ENCODE measurements around the gene KRTAP9-2.
"Not testable (repeated sequence)": the region's sequence is repeated elsewhere in the genome, so short reads cannot be mapped to it uniquely, and the experiment has no call there.

KRTAP9-2 gene

DNA sequence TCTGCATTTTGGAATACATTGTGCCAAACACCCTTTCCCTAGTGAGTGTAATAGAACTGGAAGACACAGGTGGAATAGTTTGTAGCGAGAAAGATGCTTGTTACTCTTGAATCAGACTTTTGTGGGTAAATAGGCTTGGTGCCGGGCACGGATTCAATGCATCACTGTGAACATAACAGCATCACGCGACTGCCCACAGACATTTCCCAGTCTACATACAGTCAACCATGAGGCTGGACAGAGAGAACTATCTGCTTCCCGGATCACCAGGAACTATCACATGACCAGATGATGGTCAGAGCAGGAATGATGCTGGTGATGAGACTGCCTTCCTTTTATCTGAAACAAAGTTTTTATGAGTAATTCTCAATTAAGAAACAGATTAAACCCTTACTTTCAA is 397 bp upstream of the KRTAP9-2 start:
- Histone ChIP-seq H4K20me1 (ENCODE audit: insufficient read depth, low read length, poor library complexity, severe bottlenecking) (no peaks in the 10 kb centered on the region), H3F3A (ENCODE audit: low read depth) (no peaks in the 10 kb centered on the region), H3K27me3 (ENCODE audit: insufficient read depth, low read length, poor library complexity, severe bottlenecking) (no peaks in the 10 kb centered on the region), H3K9me3 (ENCODE audit: insufficient read depth, low read depth, low read length) (no peaks in the 10 kb centered on the region), H3K79me2 (ENCODE audit: insufficient read depth, low read length) (no peaks in the 10 kb centered on the region), H2AFZ (ENCODE audit: low read length) (no peak overlapping the region), H3K36me3 (ENCODE audit: insufficient read depth, low read length) (no peaks in the 10 kb centered on the region), H3K9me2 (replicated peaks; ENCODE audit: low read depth, low read length) (no peaks in the 10 kb centered on the region), H3K4me2 (ENCODE audit: low read depth, low read length, poor library complexity, severe bottlenecking) (no peak overlapping the region), H3K4me1 (ENCODE audit: insufficient read depth, low read length, poor library complexity, severe bottlenecking) (no peaks in the 10 kb centered on the region), H3K4me3 (ENCODE audit: low read length, poor library complexity, severe bottlenecking) (no peak overlapping the region), H3K9ac (ENCODE audit: low read depth, low read length, poor library complexity, severe bottlenecking) (no peak overlapping the region)
- TF ChIP-seq EZH2phosphoT487 (IDR thresholded peaks at IDR 0.05; ENCODE audit: borderline replicate concordance): no peak
- TF ChIP-seq, protein P1, sequence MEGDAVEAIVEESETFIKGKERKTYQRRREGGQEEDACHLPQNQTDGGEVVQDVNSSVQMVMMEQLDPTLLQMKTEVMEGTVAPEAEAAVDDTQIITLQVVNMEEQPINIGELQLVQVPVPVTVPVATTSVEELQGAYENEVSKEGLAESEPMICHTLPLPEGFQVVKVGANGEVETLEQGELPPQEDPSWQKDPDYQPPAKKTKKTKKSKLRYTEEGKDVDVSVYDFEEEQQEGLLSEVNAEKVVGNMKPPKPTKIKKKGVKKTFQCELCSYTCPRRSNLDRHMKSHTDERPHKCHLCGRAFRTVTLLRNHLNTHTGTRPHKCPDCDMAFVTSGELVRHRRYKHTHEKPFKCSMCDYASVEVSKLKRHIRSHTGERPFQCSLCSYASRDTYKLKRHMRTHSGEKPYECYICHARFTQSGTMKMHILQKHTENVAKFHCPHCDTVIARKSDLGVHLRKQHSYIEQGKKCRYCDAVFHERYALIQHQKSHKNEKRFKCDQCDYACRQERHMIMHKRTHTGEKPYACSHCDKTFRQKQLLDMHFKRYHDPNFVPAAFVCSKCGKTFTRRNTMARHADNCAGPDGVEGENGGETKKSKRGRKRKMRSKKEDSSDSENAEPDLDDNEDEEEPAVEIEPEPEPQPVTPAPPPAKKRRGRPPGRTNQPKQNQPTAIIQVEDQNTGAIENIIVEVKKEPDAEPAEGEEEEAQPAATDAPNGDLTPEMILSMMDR (conservative IDR thresholded peaks at IDR 0.05; ENCODE audit: low read length): no peak

DNA sequence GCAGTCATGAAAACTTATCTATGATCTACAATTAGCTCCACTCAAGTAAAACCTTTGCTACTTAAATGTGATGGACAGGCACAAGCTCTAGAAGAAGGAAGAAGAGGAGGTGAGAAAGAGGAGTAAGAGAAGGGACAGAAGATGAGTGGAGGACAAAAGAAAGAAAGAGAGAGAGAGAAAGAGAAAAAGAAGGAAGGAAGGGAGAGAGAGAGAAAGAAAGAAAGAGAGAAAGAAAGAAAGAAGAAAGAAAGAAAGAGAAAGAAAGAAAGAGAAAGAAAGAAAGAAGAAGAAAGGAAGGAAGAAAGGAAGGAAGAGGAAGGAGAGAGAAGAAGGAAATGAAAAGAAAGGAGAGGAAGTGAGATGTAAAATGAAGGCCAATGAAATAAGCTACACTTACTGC is 3.6 kb downstream of the KRTAP9-2 start:
- Histone ChIP-seq H3K4me2 (ENCODE audit: low read depth, low read length, poor library complexity, severe bottlenecking) (no peak overlapping the region), H3K9me2 (replicated peaks; ENCODE audit: low read depth, low read length) (no peaks in the 10 kb centered on the region), H3F3A (ENCODE audit: low read depth) (no peaks in the 10 kb centered on the region), H3K36me3 (ENCODE audit: insufficient read depth, low read length) (no peaks in the 10 kb centered on the region), H3K4me1 (ENCODE audit: insufficient read depth, low read length, poor library complexity, severe bottlenecking) (no peaks in the 10 kb centered on the region), H3K79me2 (ENCODE audit: insufficient read depth, low read length) (no peaks in the 10 kb centered on the region), H2AFZ (ENCODE audit: low read length) (no peak overlapping the region), H3K27me3 (ENCODE audit: insufficient read depth, low read length, poor library complexity, severe bottlenecking) (no peaks in the 10 kb centered on the region), H3K4me3 (ENCODE audit: low read length, poor library complexity, severe bottlenecking) (no peak overlapping the region), H3K9me3 (ENCODE audit: insufficient read depth, low read depth, low read length) (no peaks in the 10 kb centered on the region), H3K9ac (ENCODE audit: low read depth, low read length, poor library complexity, severe bottlenecking) (no peak overlapping the region), H4K20me1 (ENCODE audit: insufficient read depth, low read length, poor library complexity, severe bottlenecking) (no peaks in the 10 kb centered on the region)
- TF ChIP-seq, protein P1 (conservative IDR thresholded peaks at IDR 0.05; ENCODE audit: low read length): no peak
- TF ChIP-seq EZH2phosphoT487 (IDR thresholded peaks at IDR 0.05; ENCODE audit: borderline replicate concordance): no peak

DNA sequence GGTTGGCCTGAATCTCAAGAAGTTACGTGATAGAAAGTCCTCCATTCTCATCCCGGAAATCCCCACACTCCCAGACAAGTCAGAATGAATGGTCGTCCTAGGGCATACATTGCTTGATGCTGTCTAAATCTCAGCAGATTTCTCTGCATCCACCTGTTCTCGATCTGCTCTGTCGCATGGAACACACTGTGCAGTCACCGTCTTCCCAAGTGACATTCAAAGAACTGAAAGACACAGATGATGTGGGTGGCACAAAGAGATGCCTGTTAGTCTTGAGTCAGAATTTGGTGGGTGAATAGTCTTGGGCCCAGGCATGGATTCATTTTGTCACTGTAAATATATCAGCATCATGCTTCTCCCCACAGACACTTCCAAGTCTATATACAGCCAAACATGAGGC is 5.3 kb downstream of the KRTAP9-2 start:
- H3K9me3 ChIP-seq (ENCODE audit: insufficient read depth, low read depth, low read length): no peaks in the 10 kb centered on the region
- no peak overlapping the region for H3K4me3 ChIP-seq (ENCODE audit: low read length, poor library complexity, severe bottlenecking)
- no peak overlapping the region for H3K4me2 ChIP-seq (ENCODE audit: low read depth, low read length, poor library complexity, severe bottlenecking)
- no peaks in the 10 kb centered on the region for H4K20me1 ChIP-seq (ENCODE audit: insufficient read depth, low read length, poor library complexity, severe bottlenecking)
- no peaks in the 10 kb centered on the region for H3F3A ChIP-seq (ENCODE audit: low read depth)
- H2AFZ ChIP-seq (ENCODE audit: low read length): no peak overlapping the region
- H3K9me2 ChIP-seq (replicated peaks; ENCODE audit: low read depth, low read length): no peaks in the 10 kb centered on the region
- H3K27me3 ChIP-seq (ENCODE audit: insufficient read depth, low read length, poor library complexity, severe bottlenecking): no peaks in the 10 kb centered on the region
- H3K4me1 ChIP-seq (ENCODE audit: insufficient read depth, low read length, poor library complexity, severe bottlenecking): no peaks in the 10 kb centered on the region
- H3K79me2 ChIP-seq (ENCODE audit: insufficient read depth, low read length): no peaks in the 10 kb centered on the region
- H3K36me3 ChIP-seq (ENCODE audit: insufficient read depth, low read length): no peaks in the 10 kb centered on the region
- TF ChIP-seq, protein P1 (conservative IDR thresholded peaks at IDR 0.05; ENCODE audit: low read length): no peak
- no peak for TF ChIP-seq EZH2phosphoT487 (IDR thresholded peaks at IDR 0.05; ENCODE audit: borderline replicate concordance)
- H3K9ac ChIP-seq (ENCODE audit: low read depth, low read length, poor library complexity, severe bottlenecking): no peak overlapping the region

DNA sequence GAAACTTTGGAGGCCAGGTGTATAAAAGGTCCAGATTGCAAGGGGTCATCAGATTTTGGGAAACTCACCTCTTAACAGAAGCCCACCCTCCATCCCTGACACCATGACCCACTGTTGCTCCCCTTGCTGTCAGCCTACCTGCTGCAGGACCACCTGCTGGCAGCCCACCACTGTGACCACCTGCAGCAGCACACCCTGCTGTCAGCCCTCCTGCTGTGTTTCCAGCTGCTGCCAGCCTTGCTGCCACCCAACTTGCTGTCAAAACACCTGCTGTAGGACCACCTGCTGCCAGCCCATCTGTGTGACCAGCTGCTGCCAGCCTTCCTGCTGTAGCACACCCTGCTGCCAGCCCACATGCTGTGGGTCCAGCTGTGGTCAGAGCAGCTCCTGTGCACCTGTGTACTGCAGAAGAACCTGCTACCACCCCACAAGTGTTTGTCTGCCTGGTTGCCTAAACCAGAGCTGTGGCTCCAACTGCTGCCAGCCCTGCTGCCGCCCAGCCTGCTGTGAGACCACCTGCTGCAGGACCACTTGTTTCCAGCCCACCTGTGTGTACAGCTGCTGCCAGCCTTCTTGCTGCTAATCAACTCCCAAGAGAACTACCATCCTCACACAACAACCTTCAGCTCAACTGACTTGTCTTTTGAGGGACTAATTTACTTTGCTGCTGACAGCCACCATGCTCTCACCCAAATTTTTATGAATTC is 6.1 kb downstream of the KRTAP9-2 start, which contains the start of gene KRTAP9-3:
Gene KRTAP9-3 (plus strand): TSS at position 51 of the 707 bp plus-strand sequence. CDS start 53 bp downstream, at position 104.
- H3K79me2 ChIP-seq (ENCODE audit: insufficient read depth, low read length); H2AFZ ChIP-seq (ENCODE audit: low read length); H3K9ac ChIP-seq (ENCODE audit: low read depth, low read length, poor library complexity, severe bottlenecking); H3K9me2 ChIP-seq (replicated peaks; ENCODE audit: low read depth, low read length); H3K4me3 ChIP-seq (ENCODE audit: low read length, poor library complexity, severe bottlenecking); H3F3A ChIP-seq (ENCODE audit: low read depth); H3K36me3 ChIP-seq (ENCODE audit: insufficient read depth, low read length); H4K20me1 ChIP-seq (ENCODE audit: insufficient read depth, low read length, poor library complexity, severe bottlenecking); H3K4me2 ChIP-seq (ENCODE audit: low read depth, low read length, poor library complexity, severe bottlenecking); H3K4me1 ChIP-seq (ENCODE audit: insufficient read depth, low read length, poor library complexity, severe bottlenecking); H3K27me3 ChIP-seq (ENCODE audit: insufficient read depth, low read length, poor library complexity, severe bottlenecking); H3K9me3 ChIP-seq (ENCODE audit: insufficient read depth, low read depth, low read length): not testable (repeated sequence)

DNA sequence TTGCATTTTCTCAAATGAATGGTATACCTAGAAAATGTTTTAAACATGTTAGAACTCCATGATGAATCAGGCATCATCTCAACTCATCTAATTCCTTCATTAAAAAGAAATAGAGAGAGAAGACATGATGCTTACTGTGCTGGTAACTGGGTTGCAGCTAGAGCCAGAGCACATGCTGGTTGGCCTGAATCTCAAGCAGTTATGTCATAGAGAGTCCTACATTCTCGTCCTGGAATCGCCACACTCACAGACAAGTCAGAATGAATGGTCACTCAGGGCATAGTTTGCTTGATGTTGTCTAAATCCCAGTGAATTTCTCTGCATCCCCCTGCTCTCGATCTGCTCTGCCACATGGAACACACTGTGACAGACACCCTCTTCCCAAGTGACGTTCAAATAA is 10.7 kb downstream of the KRTAP9-2 start:
- H3K4me3 ChIP-seq (ENCODE audit: low read length, poor library complexity, severe bottlenecking); H4K20me1 ChIP-seq (ENCODE audit: insufficient read depth, low read length, poor library complexity, severe bottlenecking); H2AFZ ChIP-seq (ENCODE audit: low read length); H3F3A ChIP-seq (ENCODE audit: low read depth); H3K4me1 ChIP-seq (ENCODE audit: insufficient read depth, low read length, poor library complexity, severe bottlenecking); H3K27me3 ChIP-seq (ENCODE audit: insufficient read depth, low read length, poor library complexity, severe bottlenecking); H3K9ac ChIP-seq (ENCODE audit: low read depth, low read length, poor library complexity, severe bottlenecking); H3K36me3 ChIP-seq (ENCODE audit: insufficient read depth, low read length); H3K4me2 ChIP-seq (ENCODE audit: low read depth, low read length, poor library complexity, severe bottlenecking); H3K9me3 ChIP-seq (ENCODE audit: insufficient read depth, low read depth, low read length); H3K79me2 ChIP-seq (ENCODE audit: insufficient read depth, low read length); H3K9me2 ChIP-seq (replicated peaks; ENCODE audit: low read depth, low read length): not testable (repeated sequence)
